AG09319 (cell line): ENCODE measurements around the gene ELAPOR2.
"Not testable (repeated sequence)": the region's sequence is repeated elsewhere in the genome, so short reads cannot be mapped to it uniquely, and the experiment has no call there.

Source experiments
- DNase-seq: peaks from one replicate; pipeline ENCODE4 v3.0.0-alpha.2; 2010; ENCODE audit warnings: low read depth; ENCODE audit errors: extremely low read depth
- CTCF ChIP-seq: IDR thresholded peaks from 2 replicates; pipeline ENCODE4 v1.5.1; 2011; ENCODE audit warnings: low read depth, mild to moderate bottlenecking, inconsistent platforms, low read length, moderate library complexity

ELAPOR2 gene

GRCh38 chr7:87059525-87060287, at the start of gene ELAPOR2:
Gene ELAPOR2 (minus strand): TSS chr7:87059654. CDS start chr7:87059513, 141 bp downstream.
- no peak; the same call in 1 of the 2 replicates for TF ChIP-seq CTCF
- DNase-seq: no peak

- no peak for DNase-seq
- no peak for TF ChIP-seq CTCF
Observed at GRCh38 chr7:87107949-87108776, 48.7 kb upstream of the ELAPOR2 start.

- DNase-seq: no peak
- no peak for TF ChIP-seq CTCF
Observed at GRCh38 chr7:87106974-87107612, 47.6 kb upstream of the ELAPOR2 start.

- TF ChIP-seq CTCF: no peak
- no peak for DNase-seq
Observed at GRCh38 chr7:87105401-87105800, 45.9 kb upstream of the ELAPOR2 start.

DNA sequence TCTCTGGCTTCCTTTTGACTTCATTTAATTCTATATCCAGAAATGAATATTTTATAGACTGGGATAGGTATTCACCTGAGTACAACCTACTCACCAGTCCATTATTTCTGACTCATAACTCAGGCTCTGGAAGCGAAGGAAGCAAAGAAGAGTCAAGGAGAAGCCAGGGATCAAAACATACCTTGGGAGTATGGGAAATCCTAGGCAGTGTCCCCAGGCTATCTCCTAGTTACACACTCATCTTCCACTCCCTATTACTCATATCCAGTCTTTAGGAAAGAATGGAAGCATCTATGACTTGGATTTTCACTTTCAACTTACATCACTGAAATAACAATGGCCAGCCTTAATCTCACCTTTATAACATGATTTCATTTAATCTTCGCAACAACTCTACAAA, 40.9 kb upstream of the ELAPOR2 start:
- TF ChIP-seq CTCF: no peak
- DNase-seq: no peak

DNA sequence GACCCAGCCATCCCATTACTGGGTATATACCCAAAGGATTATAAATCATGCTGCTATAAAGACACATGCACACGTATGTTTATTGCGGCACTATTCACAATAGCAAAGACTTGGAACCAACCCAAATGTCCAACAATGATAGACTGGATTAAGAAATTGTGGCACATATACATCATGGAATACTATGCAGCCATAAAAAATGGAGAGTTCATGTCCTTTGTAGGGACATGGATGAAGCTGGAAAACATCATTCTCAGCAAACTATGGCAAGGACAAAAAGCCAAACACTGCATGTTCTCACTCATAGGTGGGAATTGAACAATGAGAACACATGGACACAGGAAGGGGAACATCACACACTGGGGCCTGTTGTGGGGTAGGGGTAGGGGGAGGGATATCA, 37.9 kb upstream of the ELAPOR2 start:
- DNase-seq: not testable (repeated sequence)

DNA sequence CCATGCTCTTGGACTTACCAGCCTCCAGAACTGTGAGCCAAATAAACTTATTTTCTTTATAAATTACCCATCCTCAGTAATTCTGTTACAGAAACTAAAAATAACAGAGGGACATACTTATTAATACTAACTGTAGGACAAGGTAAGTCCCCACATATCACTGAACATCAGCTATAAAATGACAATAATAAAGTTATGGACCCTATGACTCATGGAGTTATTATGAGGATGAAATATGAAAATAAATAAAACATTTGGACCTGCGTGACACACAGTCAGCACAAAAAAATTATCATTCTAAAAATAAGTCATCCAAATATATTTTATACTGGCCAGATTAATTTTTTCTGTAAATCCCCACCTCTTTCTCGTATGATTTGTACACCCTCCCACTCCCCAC, 34.9 kb upstream of the ELAPOR2 start:
- no peak for TF ChIP-seq CTCF
- DNase-seq: no peak
